Measurements from ENCODE around the gene RICTOR. TPM values are rescaled to one million over a fixed set of nuclear protein-coding genes. Genes with fewer than 3 reads are reported as not detected.

Gene RICTOR, protein sequence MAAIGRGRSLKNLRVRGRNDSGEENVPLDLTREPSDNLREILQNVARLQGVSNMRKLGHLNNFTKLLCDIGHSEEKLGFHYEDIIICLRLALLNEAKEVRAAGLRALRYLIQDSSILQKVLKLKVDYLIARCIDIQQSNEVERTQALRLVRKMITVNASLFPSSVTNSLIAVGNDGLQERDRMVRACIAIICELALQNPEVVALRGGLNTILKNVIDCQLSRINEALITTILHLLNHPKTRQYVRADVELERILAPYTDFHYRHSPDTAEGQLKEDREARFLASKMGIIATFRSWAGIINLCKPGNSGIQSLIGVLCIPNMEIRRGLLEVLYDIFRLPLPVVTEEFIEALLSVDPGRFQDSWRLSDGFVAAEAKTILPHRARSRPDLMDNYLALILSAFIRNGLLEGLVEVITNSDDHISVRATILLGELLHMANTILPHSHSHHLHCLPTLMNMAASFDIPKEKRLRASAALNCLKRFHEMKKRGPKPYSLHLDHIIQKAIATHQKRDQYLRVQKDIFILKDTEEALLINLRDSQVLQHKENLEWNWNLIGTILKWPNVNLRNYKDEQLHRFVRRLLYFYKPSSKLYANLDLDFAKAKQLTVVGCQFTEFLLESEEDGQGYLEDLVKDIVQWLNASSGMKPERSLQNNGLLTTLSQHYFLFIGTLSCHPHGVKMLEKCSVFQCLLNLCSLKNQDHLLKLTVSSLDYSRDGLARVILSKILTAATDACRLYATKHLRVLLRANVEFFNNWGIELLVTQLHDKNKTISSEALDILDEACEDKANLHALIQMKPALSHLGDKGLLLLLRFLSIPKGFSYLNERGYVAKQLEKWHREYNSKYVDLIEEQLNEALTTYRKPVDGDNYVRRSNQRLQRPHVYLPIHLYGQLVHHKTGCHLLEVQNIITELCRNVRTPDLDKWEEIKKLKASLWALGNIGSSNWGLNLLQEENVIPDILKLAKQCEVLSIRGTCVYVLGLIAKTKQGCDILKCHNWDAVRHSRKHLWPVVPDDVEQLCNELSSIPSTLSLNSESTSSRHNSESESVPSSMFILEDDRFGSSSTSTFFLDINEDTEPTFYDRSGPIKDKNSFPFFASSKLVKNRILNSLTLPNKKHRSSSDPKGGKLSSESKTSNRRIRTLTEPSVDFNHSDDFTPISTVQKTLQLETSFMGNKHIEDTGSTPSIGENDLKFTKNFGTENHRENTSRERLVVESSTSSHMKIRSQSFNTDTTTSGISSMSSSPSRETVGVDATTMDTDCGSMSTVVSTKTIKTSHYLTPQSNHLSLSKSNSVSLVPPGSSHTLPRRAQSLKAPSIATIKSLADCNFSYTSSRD (N-terminal part only)
- total RNA-seq (2022; extraction: Qiagen RNA extraction; ENCODE audit: low read depth), result 9.3 to 13.1 TPM (median 10.8 TPM) in 5 replicates

DNA sequence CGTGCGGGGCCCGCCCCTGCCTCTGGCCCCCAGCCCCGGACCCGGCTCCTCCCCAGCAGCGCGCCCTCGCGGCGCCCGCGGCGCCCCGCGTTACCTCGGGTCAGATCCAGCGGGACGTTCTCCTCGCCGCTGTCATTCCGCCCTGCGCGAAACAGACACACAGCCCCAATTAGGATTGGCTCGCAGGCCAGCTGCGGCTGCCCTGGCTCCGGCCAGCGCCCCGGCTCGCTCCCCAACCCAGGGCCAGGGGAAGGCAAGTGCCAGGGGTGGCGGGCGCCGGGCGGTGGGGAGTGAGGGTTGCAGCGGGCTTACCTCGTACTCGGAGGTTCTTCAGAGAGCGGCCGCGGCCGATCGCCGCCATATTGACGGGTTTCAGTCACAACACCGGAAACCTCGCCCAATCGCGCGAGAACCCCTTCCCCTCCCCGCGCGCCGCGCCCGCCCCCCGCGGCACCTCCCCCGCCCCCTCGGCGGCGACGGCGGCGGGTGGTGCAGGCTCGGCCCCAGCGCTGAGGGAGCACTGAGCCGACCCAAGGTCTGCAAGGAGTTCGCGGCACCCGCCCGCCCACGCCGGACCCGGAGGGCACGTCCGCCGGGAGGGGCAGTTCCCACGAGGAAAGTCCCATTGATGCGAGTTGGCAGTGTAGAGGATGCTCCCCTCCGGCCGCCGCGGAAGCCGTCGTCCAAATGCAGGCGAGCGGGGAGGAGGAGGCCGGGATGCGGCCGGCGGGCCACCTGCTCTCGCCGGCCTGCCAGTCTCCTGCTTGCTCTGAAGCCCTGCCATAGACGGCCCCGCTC lies at the start of gene RICTOR:
Gene RICTOR (minus strand): TSS at position 383 of the 798 bp plus-strand sequence. CDS start 22 bp downstream, at position 361.

Other genes starting within 250 kb of the RICTOR start
- gene OSMR, start 228.4 kb downstream of the RICTOR start, total RNA-seq (2022; extraction: Qiagen RNA extraction; ENCODE audit: low read depth), result 57.7 to 84.1 TPM (median 76.1 TPM) in 5 replicates
- 14.0 to 21.7 TPM (median 15.1 TPM) in 5 replicates for gene FYB1, start 145.2 kb upstream of the RICTOR start, total RNA-seq (2022; extraction: Qiagen RNA extraction; ENCODE audit: low read depth)

All from A549 treated with CpdA at 1 μM for 4 hours (cell line).